ENCODE measurements around the gene CREG1.
"Not testable (repeated sequence)": the region's sequence is repeated elsewhere in the genome, so short reads cannot be mapped to it uniquely, and the experiment has no call there.

CREG1 gene

DNA sequence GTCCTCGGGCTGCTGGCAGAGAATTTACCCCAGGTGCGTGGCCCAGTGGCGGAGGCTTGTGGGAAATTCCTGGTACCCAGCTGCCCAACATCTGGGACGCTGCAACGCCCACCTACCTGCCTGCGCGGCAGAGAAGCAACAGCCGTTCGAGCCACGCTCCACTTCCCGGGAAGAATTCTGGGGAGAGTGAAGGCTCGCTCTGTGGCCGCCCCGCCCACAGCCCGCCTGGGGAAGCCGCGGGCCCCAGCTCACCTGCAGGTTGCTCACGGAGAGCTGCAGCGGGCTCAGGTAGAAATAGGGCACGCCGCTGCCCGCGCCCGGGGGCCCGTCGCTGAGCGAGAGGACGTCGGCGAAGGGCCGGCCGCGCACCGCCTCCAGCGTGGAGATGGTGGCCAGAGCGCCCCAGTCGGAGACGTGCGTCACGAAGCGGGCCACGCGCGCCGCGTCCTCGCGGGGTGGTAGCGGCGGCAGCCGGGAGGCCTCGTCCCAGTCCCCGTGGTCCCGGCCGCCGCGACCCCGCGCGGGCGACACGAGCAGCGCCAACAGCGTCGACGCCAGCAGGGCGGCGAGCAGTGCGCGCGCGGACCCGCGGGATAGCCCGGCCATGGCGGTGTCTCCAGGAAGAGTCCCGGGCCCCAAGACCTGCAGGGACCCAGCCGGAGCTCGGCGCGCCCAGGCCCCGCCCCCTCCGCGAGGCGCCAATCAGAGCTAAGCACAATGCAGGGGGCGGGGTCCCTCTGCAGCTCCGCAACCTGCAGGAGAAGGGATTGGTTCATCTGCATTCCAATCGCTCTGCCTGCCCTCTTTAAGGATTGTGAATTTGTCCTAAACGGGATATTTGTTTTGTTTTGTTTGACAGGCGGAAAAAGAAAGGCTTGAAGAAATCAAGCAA is at the start of gene CREG1:
Gene CREG1, minus strand, starts transcription at position 627 of the 892 bp plus-strand sequence.
- DNase-seq (ENCODE audit: low read depth in 2 of 2): peak; percentile 75 to 76

DNA sequence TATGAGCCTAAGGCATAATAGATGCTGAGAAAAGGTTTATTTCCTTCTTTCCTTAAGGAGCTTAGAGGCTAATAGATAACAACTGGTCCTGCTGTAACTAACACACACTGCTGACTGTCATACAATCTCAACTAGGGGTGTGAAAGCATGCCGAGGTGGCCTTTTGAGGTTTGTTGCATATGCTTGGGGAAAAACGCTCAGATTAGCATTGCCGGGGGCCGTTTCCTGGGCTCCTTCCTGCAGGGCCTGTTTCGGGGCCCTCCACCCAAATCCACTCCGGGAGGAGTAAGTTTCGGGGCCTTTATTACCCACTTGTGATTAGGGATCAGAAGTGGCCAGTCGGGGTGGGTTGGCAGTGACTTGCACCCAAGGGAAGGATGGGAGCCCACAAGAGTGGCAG is 49.3 kb upstream of the CREG1 start:
- no peak for DNase-seq (ENCODE audit: low read depth in 2 of 2)

DNA sequence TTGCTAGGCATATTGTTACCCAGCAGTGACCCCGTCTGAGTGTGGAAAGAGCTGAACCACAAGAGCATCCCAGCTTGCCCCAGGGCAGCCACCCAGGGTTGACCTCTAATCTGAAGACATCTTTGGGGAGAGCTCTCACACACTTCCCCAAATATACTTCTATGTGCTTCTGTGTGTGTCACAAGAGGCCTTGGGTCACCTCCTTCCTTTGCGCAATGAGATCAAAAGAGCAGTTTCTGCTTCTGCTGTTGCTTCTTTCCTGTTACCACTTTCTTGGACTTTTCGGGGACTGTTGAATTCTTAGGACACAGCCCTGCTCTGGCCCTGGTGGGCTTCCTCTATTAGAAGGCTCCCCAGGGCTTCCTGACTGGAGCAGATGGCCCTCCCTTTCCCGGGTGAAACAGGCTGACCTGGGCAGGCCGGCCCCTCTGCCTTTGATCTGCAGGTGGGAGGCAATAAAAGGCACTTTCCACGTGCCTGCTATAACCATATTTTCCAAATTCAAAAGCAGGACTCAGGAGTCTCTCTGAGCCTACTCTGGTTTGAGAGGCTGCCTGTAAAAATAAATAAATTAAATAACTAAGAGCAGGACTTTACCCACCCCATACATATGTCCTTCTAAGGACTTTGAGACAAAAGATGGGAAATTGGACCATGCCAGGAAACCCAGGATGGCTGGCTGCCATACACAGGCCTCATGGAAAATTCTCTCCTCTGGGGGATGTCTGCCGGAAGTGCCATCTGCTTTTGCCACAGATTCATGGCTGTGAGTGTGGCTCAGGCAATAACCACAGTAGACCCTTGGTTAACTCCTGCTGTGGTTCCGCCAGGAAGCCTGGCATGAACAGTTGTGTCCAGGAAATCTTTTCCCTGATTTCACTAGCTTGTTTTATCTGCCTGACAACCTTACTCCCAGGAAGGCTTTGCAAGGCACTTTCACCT is 48.2 kb upstream of the CREG1 start:
- DNase-seq (ENCODE audit: low read depth in 2 of 2): no peak

DNA sequence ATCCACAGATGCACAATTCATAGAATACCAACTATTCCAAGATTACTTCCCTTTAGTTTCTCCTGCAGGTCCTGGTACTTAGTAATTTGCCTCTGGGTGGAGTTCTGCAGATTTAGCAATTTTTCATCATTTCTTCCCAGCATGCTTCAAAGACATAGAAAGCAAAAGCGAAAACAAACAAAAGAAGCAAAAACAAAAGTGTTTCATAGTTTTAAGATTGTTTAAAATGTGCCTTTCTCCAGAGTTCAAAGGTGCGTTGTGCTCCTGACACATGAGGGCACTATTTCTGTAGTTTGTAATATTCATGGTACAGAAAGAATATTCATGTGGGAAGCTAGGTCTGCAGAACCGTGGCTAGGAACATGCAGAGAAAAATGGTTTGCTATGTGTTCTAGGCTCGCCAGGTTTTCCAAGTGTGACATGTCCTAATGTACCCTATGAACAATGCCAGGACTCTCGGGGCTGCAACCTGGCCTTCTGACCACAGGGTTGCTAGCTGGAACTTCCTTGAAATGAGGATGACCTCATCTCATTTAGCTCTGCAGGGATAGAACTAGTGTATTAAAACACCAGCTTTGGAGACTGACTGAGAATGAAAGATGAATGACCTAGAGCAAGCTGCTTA is 46.5 kb upstream of the CREG1 start:
- DNase-seq (ENCODE audit: low read depth in 2 of 2): no peak

DNA sequence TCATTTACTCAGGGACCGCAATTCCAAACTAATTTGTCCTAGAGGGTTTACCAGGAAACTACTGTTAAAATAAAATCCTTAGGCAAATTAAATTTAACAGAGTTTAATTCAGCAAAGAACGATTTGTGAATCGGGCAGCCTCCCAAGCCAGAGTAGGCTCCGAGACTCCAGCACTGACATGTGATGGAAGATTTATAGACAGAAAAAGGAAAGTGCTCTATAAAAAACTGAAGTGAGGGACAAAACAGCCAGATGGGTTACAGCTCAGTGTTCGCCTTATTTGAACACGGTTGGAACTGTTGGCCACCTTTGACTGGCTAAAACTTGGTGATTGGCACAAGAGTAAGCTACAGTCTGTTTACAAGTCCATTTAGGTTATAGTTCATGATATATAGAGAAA is 41.3 kb upstream of the CREG1 start:
- no peak for DNase-seq (ENCODE audit: low read depth in 2 of 2)

DNA sequence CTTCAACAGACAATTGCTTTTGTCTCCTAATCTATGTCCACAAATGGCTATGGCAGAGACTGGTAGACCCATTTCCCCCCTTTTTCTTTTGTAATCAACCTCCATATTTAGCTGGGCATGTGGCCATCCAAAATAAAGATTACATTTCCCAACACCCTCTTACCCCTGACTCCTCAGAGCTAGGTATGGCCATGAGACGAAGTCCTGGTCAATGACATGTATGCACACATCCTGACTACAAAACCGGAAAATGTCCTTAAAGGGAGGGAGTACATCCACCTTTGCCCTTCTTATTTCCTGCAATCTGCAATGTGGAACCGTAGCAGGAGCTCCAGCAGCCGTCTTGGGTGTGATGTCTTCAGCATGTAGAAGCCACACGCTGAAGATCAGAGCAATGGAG is 40.3 kb upstream of the CREG1 start:
- DNase-seq (ENCODE audit: low read depth in 2 of 2): no peak

DNA sequence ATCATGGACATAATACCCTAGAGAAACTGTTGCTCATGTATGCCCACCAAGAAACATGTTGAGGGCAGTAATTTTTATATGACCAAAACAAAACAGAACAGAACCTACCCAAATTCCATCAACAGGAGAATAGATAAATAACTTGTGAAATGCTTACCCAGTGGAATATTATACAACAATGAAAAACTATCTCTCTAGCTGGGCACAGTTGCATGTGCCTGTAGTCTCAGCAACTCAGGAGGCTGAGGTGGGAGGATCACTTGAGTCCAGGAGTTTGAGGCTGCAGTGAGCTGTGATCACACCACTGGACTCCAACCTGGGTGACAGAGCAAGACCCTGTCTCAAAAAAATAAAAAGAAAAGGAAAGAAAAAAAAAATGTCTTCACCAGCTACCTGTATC is 38.9 kb upstream of the CREG1 start:
- DNase-seq (ENCODE audit: low read depth in 2 of 2): no peak

DNA sequence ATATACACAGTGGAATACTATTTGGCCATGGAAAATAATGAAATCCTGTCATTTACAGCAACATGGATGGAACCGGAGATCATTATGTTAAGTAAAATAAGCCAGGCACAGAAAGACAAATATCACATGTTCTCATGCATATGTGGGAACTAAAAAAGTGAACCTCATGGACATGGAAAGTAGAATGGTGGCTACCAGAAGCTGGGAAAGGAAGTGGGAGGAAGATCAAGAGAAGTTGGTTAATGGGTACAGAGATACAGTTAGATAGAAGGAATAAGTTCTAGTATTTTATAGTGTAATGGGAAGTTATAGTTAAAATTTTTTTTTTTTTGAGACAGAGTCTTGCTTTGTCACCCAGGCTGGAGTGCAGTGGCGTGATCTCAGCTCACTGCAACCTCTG is 34.8 kb upstream of the CREG1 start:
- DNase-seq (ENCODE audit: low read depth in 2 of 2): no peak

DNA sequence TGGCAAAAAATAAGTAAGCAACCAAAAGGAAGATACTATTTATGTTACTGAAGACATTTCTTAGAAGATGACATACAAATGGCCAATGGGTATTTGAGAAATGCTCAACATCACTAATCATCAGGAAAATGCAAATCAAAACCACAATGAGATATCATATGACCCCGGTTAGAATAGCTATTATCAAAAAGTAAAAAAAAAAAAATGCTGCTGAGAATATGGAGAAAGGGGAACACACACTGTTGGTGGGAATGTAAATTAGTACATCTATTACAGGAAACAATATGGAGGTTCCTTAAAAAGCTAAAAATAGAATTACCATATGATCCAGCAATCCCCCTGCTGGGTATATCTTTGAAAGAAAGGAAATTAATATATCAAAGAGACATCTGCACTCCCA is 34.3 kb upstream of the CREG1 start:
- DNase-seq (ENCODE audit: low read depth in 2 of 2): no peak

DNA sequence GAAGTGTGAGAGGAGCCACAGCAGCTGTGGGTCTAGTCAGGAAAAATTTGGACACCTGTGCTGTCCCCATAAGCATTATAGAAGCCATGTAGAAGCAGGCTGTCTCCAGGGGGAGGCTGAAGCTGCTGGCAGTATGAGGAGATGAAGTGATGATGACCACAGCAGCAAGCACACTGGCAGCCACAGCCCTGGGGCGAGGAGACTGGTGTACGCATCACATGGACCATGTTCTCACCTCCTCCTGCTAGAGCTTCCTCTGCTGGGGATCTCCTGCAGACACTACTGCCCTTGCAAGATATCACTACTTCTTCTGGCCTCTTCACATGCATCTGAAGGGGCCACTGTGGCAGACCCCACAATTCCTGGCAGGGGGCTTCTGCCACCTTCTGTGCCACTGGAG is 33.8 kb upstream of the CREG1 start:
- DNase-seq (ENCODE audit: low read depth in 2 of 2): no peak

DNA sequence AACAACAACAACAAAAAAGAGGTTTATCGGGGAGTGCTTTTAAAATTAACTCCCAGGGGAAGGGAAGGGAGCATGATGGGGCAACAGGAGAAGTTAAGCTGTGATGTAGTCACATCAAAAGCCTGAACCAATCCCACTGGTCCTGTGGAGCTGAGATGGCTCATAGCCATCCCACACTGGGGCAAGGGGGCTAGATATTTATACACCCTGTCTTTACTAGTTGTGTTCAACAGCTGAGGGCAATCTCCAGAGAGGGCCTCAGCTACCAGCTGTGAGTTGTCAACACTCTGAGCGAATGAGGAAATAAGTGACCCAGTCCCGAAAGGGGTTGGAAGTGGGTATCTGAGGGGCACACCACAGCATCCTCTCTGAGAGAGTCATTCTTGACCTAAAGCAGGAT is 31.0 kb upstream of the CREG1 start:
- DNase-seq (ENCODE audit: low read depth in 2 of 2): no peak

DNA sequence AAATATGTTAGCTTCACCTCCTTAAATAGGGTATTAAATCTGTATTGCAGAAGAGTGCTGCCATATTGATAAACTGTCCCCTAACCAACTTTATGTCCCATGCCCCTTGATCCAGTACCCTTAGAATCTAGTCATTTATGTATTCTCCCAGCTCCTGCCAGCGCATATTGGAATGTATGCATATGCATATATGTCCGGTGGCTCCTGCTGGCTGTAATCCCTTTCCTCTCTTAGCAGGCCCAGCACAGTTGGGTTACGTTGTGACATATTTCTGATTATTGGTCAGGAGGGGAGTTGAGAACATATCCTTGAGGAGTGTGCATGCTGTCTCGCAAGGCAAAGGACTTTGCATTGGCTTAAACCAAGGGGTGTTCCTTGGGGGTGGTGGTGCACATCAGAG is 29.2 kb upstream of the CREG1 start:
- DNase-seq (ENCODE audit: low read depth in 2 of 2): no peak

DNA sequence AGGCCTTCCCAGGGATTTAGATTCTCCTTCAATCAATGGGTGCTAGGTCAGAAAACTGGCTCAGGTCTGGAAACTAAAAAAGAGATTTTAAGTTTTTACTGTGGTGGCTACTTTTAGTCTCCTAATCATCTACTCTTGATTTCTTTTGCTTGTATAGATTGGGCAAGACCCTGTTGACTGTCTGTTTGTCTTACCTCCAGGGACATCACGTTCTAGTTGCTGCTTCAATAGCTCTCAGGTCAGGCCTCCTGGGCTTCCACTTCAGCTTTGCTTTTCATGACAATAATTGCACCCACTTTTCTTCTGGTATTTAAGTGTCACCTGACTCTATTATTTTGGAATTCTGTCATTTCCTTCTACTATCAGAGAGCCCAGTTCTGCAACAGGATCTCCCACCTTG is 28.5 kb upstream of the CREG1 start:
- no peak for DNase-seq (ENCODE audit: low read depth in 2 of 2)

DNA sequence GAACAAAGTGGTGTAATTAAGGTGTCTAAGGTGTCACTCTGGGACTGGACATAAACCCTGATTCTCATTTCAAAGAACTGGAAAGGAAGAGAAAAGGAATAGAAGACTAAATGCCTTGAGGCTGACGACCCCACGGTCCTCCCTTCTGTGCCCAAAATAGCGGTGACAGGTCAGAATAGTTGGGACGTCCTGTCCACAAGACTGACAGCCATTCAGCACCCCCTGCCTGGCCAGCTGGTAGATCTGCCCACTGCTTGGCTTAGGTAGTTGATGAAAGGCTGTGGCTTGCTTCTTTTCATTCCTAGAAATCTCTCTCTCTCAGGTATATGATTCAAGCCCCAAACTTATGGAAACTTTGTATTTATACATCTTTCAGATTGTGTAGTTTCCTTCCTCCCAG is 26.4 kb upstream of the CREG1 start:
- no peak for DNase-seq (ENCODE audit: low read depth in 2 of 2)

DNA sequence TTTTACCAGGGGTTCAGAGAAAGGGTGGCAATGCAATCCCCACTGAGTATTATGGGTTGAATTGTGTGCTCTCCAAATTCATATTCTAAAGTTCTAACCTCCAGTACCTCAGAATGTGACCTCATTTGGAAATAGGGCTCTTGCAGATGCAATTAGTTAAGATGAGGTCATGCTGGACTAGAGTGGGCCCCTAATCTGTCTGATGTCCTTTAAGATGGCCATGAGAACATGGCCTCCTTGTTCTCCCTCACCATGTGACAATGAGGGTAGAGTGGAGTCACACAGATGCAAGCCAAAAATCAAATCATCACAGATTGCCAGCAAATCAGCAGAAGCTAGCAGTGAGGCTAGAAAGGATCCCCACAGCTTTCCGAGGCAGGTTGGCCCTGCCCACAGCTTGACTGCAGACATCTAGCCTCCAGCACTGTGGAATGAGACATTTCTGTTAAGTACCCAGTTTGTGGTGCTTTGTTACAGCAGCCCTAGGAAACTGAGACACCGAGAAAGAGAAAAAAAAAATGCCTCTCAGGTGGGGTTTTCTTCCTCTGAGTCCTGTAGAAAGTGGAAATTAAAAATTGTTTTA is 25.5 kb upstream of the CREG1 start:
- no peak for DNase-seq (ENCODE audit: low read depth in 2 of 2)

DNA sequence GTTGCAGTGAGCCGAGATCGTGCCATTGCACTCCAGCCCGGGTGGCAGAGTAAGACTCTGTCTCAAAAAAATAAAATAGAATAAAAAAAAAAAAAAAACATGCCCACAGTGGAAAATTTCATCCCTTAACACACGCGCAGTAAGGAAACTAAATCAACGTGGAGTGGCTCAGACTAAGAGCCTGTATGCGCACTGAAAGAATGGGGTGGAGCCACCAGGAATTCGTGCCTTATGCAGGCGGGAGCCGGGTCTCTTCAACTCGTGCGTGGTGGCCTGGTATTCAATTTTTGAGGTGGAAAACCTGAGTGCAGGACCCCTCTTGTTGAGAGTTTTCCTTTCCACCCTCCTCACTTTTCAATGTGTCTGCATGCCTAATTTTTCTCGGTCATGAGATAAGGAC is 22.1 kb upstream of the CREG1 start:
- DNase-seq (ENCODE audit: low read depth in 2 of 2): no peak

DNA sequence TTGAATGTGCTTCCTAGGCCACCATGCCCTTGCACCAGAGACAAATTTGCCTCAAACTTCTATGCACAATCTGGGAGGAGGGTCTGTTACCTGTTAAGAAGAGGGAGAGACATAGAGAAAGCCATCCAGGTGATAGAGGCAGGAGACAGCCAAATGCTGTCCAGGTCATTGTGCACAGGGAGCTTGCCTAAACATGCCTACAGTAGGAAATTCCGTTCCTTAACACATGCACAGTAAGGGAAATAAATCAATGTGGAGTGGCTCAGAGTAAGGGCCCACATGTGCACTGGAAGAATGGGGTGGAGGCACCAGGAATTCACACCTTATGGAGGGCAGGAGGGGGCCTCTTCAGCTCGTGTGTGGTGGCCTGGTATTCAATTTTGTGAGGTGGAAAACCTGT is 19.5 kb upstream of the CREG1 start:
- no peak for DNase-seq (ENCODE audit: low read depth in 2 of 2)

DNA sequence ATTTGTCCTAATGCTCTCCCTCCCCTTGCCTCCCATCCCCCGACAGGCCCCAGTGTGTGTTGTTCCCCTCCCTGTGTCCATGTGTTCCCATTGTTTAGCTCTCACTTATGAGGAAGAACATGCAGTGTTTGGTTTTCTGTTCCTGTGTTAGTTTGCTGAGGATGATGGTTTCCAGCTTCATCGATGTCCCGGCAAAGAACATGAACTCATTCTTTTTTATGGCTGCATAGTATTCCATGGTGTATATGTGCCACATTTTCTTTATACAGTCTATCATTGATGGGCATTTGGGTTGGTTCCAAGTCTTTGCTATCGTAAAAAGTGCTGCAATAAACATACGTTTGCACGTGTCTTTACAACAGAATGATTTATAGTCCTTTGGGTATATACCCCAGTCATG is 17.1 kb upstream of the CREG1 start:
- not testable (repeated sequence) for DNase-seq (ENCODE audit: low read depth in 2 of 2)

DNA sequence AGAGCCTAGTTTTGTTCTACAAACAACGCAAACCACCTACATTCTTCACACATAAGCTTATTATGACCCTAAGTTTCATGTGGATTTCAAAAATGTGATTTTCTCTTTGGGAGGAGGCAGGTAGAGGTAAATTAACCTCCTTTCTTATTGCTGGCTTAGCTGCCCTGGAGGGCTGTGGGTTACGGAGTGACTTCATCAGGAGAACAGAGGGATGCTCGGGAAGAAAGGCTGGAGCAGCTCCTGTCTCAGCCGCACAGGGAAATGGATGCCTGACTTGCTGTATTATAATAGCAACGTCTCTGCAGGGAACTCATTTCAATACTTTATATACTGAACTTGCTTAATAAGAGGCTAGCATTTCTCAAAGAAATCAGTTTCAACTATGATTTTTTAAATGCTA is 14.1 kb upstream of the CREG1 start:
- DNase-seq (ENCODE audit: low read depth in 2 of 2): no peak

DNA sequence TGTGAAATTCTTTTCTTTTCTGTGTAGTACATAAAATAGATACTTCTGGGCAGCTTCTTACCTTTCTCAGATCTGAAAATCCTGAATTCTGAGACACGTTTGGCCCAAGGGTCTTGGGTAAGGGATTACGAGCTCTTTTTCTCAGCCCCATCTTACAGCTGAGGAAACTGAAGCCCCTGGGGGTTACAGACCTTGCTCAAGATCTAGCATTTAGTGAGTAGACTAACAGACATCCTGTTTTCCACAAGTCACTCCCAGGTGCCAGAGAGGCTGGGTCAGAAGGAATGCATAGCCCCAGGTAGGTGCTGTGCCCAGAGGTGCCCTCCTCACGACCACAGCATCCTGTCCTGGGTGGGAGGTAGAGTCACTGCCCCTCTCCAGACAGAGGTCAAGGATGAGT is 13.2 kb upstream of the CREG1 start:
- DNase-seq (ENCODE audit: low read depth in 2 of 2): no peak

DNA sequence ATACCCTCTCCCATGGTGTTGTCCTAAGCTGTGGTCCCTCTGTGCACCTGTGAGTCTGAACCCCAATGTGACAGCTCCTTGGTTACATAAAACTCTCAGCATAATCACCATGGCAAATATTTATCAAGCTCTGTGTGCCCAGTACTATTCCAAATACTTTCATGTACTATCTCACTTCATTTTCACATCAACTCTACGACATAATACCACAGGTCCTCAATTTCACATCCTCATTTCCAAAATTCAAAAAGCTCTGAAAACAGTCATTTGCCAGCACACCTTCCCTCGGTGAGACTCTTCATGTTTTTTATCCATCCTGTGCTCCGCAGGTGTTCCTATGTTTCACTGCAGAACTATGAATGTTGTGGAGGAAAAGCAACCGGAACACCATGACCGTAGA is 12.4 kb upstream of the CREG1 start:
- no peak for DNase-seq (ENCODE audit: low read depth in 2 of 2)

Measured in activated CD8-positive, alpha-beta memory T cell treated with anti-CD3 and anti-CD28 coated beads for 4 hours (primary cell).